Neuronal stem cell (in vitro differentiated cells): ENCODE results near the gene NFATC4.
A peak's percentile ranks its signal among the peaks of the same experiment; 100 is the strongest.

Experiments used
- DNase-seq: peaks from one replicate; pipeline ENCODE4 v3.0.0-alpha.2; 2013; ENCODE audit warnings: low spot score
- H2AFZ ChIP-seq: one replicate; pipeline ENCODE4 v1.6.1; 2013; ENCODE audit warnings: mild to moderate bottlenecking, low read length, inconsistent platforms
- H2AK5ac ChIP-seq: 2 replicates; pipeline ENCODE4 v1.6.1; 2013; ENCODE audit warnings: low read depth, mild to moderate bottlenecking, inconsistent platforms, low read length, moderate library complexity, mixed read lengths
- H2BK120ac ChIP-seq: 2 replicates; pipeline ENCODE4 v1.6.1; 2013; ENCODE audit warnings: low read depth, mild to moderate bottlenecking, inconsistent platforms, low read length, moderate library complexity, mixed read lengths
- H2BK12ac ChIP-seq: one replicate; pipeline ENCODE4 v1.6.1; 2013; ENCODE audit warnings: low read length, inconsistent platforms
- H2BK15ac ChIP-seq: 2 replicates; pipeline ENCODE4 v1.6.1; 2013; ENCODE audit warnings: mild to moderate bottlenecking, low read length, inconsistent platforms, mixed read lengths
- H2BK5ac ChIP-seq: one replicate; pipeline ENCODE4 v1.6.1; 2013; ENCODE audit warnings: inconsistent platforms, mild to moderate bottlenecking, low read length, moderate library complexity
- H3K14ac ChIP-seq: one replicate; pipeline ENCODE4 v1.6.1; 2013; ENCODE audit warnings: low read length, inconsistent platforms
- H3K18ac ChIP-seq: 2 replicates; pipeline ENCODE4 v1.6.1; 2013; ENCODE audit warnings: low read length, inconsistent platforms
- H3K23ac ChIP-seq: 2 replicates; pipeline ENCODE4 v1.6.1; 2013; ENCODE audit warnings: low read depth, mild to moderate bottlenecking, mixed read lengths, low read length, inconsistent platforms; ENCODE audit not compliant: poor library complexity
- H3K27ac ChIP-seq: replicated peaks from 3 replicates; pipeline ENCODE4 v1.5.1; 2013; ENCODE audit warnings: low read length, inconsistent platforms
- H3K27me3 ChIP-seq, 3 experiments: 2 replicates each; pipeline ENCODE4 v1.6.1; 2013; ENCODE audit warnings: low read length in 3 of 3, mild to moderate bottlenecking in 2 of 3, inconsistent platforms in 1 of 3, low read depth in 1 of 3, mixed read lengths in 1 of 3, moderate library complexity in 1 of 3; ENCODE audit not compliant: control insufficient read depth in 3 of 3, insufficient read depth in 3 of 3
- H3K36me3 ChIP-seq, 2 donors: replicated peaks in 1 of 2; 2 replicates each; pipeline ENCODE4 v1.6.1; 2013; ENCODE audit warnings: low read length in 2 of 2; ENCODE audit not compliant: control insufficient read depth in 2 of 2, insufficient read depth in 2 of 2
- H3K4ac ChIP-seq: 2 replicates; pipeline ENCODE4 v1.6.1; 2013; ENCODE audit warnings: inconsistent platforms, mild to moderate bottlenecking, low read length, moderate library complexity
- H3K4me1 ChIP-seq, 2 donors: 1 replicate in 1 of 2; 2 replicates in 1 of 2; pipeline ENCODE4 v1.6.1; 2013; ENCODE audit warnings: low read length in 2 of 2, low read depth in 1 of 2; ENCODE audit not compliant: control insufficient read depth in 2 of 2, insufficient read depth in 1 of 2
- H3K4me2 ChIP-seq: one replicate; pipeline ENCODE4 v1.6.1; 2013; ENCODE audit warnings: mild to moderate bottlenecking, low read length, inconsistent platforms; ENCODE audit not compliant: insufficient read depth, poor library complexity, severe bottlenecking
- H3K4me3 ChIP-seq, 2 donors: 2 replicates each; pipeline ENCODE4 v1.5.1; 2013; ENCODE audit warnings: low read length in 2 of 2, mild to moderate bottlenecking in 2 of 2, inconsistent platforms in 1 of 2, moderate library complexity in 1 of 2
- H3K79me1 ChIP-seq: one replicate; pipeline ENCODE4 v1.6.1; 2013; ENCODE audit warnings: low read depth, mild to moderate bottlenecking, inconsistent platforms, low read length, moderate library complexity
- H3K9ac ChIP-seq: one replicate; pipeline ENCODE4 v1.6.1; 2013; ENCODE audit warnings: mild to moderate bottlenecking, low read depth, low read length, inconsistent platforms; ENCODE audit not compliant: poor library complexity
- H3K9me3 ChIP-seq, 2 donors: replicated peaks in 1 of 2; 2 replicates each; pipeline versions ENCODE3 to v1.6.1; 2013; ENCODE audit warnings: low read length in 2 of 2, mild to moderate bottlenecking in 2 of 2, inconsistent platforms in 1 of 2, low read depth in 1 of 2, mixed read lengths in 1 of 2, moderate library complexity in 1 of 2; ENCODE audit not compliant: control insufficient read depth in 2 of 2, insufficient read depth in 1 of 2
- H4K8ac ChIP-seq: one replicate; pipeline ENCODE4 v1.6.1; 2013; ENCODE audit warnings: low read depth, mild to moderate bottlenecking, inconsistent platforms, low read length, moderate library complexity
- H4K91ac ChIP-seq: one replicate; pipeline ENCODE4 v1.6.1; 2013; ENCODE audit warnings: low read length, low read depth, mild to moderate bottlenecking, inconsistent platforms; ENCODE audit not compliant: poor library complexity
- WGBS, 2 donors: extraction: QIAGEN DNeasy Blood & Tissue Kit; methylation state at CpG; one replicate each; pipeline ENCODE4 v1.1.7; 2013; ENCODE audit warnings: missing lambda C conversion rate in 2 of 2, mixed read lengths in 1 of 2; ENCODE audit not compliant: insufficient read length in 2 of 2, insufficient replicate concordance in 1 of 2; ENCODE audit errors: extremely low coverage in 2 of 2; 5-methylcytosine and 5-hydroxymethylcytosine counted together

NFATC4 gene

DNA sequence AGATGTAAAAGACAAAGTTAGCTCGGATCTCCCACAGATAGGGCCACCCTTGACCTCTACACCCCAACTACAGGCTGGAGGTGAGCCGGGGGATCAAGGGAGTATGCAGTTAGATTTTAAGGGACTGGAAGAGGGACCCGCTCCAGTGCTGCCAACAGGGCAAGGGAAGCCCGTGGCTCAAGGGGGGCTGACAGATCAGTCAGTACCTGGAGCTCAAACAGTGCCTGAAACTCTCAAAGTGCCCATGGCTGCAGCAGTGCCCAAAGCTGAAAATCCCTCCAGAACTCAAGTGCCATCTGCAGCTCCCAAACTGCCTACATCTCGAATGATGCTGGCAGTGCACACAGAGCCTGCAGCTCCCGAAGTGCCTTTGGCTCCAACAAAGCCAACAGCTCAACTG lies 41.2 kb downstream of the NFATC4 start:
- H3K4me2 ChIP-seq, result no peak overlapping the region
- peaks cover 0 to 2% of the 10 kb centered on the region in 2 donors for H3K4me1 ChIP-seq
- H3K18ac ChIP-seq, result no peak overlapping the region
- WGBS, 2 donors, result no CpG with 5 or more reads among the region's 6 CpGs
- H3K14ac ChIP-seq, result no peak overlapping the region
- H2BK5ac ChIP-seq, result no peak overlapping the region
- no peaks in the 10 kb centered on the region for H3K9me3 ChIP-seq
- H4K91ac ChIP-seq, result no peak overlapping the region
- H2AFZ ChIP-seq, result no peak overlapping the region
- H3K4ac ChIP-seq, result no peak overlapping the region
- H4K8ac ChIP-seq, result no peak overlapping the region
- peaks cover 1% of the 10 kb centered on the region for H3K79me1 ChIP-seq
- H2BK15ac ChIP-seq, result no peak overlapping the region
- H3K27ac ChIP-seq, result no peak overlapping the region
- no peak overlapping the region for H2BK120ac ChIP-seq
- no peak overlapping the region for H3K4me3 ChIP-seq
- H2AK5ac ChIP-seq, result no peak overlapping the region
- H3K9ac ChIP-seq, result no peak overlapping the region
- H3K27me3 ChIP-seq, result peaks cover 0 to 27% (median 0%) of the 10 kb centered on the region in 3 experiments
- peaks cover 0 to 22% of the 10 kb centered on the region in 2 donors for H3K36me3 ChIP-seq
- DNase-seq, result no peak
- no peak overlapping the region for H3K23ac ChIP-seq
- no peak overlapping the region for H2BK12ac ChIP-seq

DNA sequence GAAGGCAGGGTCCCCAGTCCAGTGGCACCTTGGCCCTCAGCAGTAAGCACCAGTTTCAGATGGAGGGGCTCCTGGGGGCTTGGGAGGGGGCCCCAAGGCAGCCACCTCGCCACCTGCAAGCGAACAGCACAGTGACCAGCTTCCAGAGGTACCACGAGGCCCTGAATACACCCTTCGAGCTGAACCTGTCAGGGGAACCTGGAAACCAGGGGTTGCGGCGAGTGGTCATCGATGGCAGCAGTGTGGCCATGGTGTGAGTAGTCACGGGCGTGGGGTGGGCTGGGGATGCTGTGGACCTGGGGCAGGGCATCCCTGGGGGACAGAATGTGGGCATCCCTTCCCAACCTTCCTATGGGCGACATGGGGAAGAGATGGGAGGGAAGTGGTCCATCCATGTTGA lies 42.0 kb downstream of the NFATC4 start:
- Histone ChIP-seq H2BK12ac (no peak overlapping the region), H3K9ac (no peak overlapping the region), H3K27ac (no peak overlapping the region), H3K4ac (no peak overlapping the region), H3K27me3 (peaks cover 0 to 30% (median 0%) of the 10 kb centered on the region in 3 experiments), H3K14ac (no peak overlapping the region), H3K23ac (peak overlapping the region; percentile 62), H2BK120ac (no peak overlapping the region), H3K4me2 (no peak overlapping the region), H4K8ac (peak overlapping the region; percentile 74), H2BK15ac (no peak overlapping the region), H4K91ac (no peak overlapping the region), H3K4me1 (no peaks in the 10 kb centered on the region), H3K9me3 (no peaks in the 10 kb centered on the region), H3K18ac (no peak overlapping the region), H3K36me3 (peaks cover 0 to 23% of the 10 kb centered on the region in 2 donors), H2AK5ac (no peak overlapping the region), H2BK5ac (no peak overlapping the region), H2AFZ (no peak overlapping the region), H3K79me1 (peaks cover 1% of the 10 kb centered on the region), H3K4me3 (no peak overlapping the region)
- no CpG with 5 or more reads among the region's 10 CpGs for WGBS, 2 donors
- no peak for DNase-seq

DNA sequence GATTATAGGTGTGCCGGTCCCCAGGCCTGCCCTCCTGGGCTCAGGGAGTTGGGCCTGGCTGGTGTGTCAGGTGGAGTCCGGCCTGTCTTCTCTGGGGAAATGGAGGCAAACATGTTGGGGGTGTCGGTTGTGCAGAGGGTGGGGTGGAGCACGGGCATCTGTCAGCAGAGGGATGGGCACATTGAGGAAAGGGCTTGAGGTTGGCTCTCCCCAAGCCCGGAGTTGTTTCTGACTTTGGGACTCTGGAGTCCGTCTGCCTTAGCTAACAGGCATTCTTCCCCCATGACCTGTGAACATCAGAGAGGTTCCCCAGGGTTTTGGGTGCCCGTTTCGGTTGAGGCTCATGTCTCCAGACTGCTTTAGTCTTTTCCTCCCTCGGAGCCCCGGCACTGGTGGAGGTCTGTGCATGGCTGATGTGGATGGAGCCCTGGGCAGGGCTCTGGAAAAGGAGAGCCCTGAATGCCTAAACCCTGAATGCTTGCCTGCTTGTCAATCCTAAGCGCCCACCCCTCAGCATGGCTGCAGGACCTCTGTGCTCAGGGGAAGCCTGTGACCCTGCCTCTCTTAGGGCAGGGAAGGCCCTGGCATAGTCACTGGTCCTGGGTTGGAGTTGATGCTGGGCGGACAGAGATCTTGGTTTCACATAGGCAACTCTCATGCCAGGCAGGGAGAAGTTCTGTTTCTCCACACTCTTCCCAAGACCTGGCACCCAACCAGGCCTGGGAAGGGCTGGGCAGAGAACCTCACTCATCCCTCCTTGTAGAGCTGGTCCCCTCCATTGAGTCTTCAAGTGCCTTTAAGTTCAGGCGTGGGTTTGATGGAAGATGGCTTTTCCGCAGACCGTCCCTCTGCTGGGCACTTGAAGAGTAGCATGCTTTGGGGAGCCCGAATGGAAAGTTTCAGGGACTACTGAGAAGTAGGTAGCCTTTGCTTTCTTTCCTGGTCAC lies 43.7 kb downstream of the NFATC4 start:
- no peak overlapping the region for H2BK15ac ChIP-seq
- no CpG with 5 or more reads among the region's 16 CpGs for WGBS, 2 donors
- no peaks in the 10 kb centered on the region for H3K9me3 ChIP-seq
- H3K9ac ChIP-seq, result no peak overlapping the region
- H3K23ac ChIP-seq, result no peak overlapping the region
- H3K27me3 ChIP-seq, result peaks cover 0 to 32% (median 0%) of the 10 kb centered on the region in 3 experiments
- no peak overlapping the region for H3K27ac ChIP-seq
- H2AFZ ChIP-seq, result no peak overlapping the region
- no peak overlapping the region for H3K4me3 ChIP-seq
- no peaks in the 10 kb centered on the region for H3K4me1 ChIP-seq
- H3K79me1 ChIP-seq, result peaks cover 1% of the 10 kb centered on the region
- no peak overlapping the region for H4K8ac ChIP-seq
- no peak overlapping the region for H3K4ac ChIP-seq
- no peak overlapping the region for H4K91ac ChIP-seq
- H2BK120ac ChIP-seq, result no peak overlapping the region
- H2AK5ac ChIP-seq, result no peak overlapping the region
- no peak overlapping the region for H3K4me2 ChIP-seq
- no peak overlapping the region for H3K18ac ChIP-seq
- H3K36me3 ChIP-seq, result peaks cover 0 to 23% of the 10 kb centered on the region in 2 donors
- no peak overlapping the region for H2BK5ac ChIP-seq
- H3K14ac ChIP-seq, result no peak overlapping the region
- DNase-seq, result peak; percentile 23
- H2BK12ac ChIP-seq, result peak overlapping the region; percentile 16

DNA sequence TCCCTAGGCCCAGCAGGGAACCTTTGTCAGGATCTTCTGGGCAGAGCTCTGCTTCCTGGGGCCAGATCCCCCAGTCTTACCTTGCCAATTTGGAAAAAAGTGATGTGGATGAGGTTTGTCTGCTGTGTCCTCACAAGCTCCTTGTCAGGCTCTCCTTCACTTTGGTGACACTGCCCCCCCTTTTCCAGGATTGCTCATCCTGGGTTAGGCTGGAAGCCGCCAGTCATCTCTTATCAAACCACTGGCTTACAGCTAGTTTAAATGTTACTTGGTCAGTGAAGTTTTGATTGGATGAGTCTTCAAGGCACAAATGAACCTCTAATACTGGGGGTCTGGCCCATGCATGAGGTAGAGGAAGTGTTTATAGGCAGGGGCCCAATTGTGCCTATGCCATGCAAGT lies 46.1 kb downstream of the NFATC4 start:
- no peak overlapping the region for H2AFZ ChIP-seq
- H3K4me2 ChIP-seq, result no peak overlapping the region
- H3K4ac ChIP-seq, result no peak overlapping the region
- H3K79me1 ChIP-seq, result peaks cover 1% of the 10 kb centered on the region
- H3K27me3 ChIP-seq, result peaks cover 0 to 38% (median 0%) of the 10 kb centered on the region in 3 experiments
- H2BK120ac ChIP-seq, result no peak overlapping the region
- H3K9ac ChIP-seq, result no peak overlapping the region
- H3K4me1 ChIP-seq, result no peaks in the 10 kb centered on the region
- no CpG with 5 or more reads among the region's 1 CpG for WGBS, 2 donors
- H4K8ac ChIP-seq, result no peak overlapping the region
- H4K91ac ChIP-seq, result no peak overlapping the region
- no peak overlapping the region for H3K27ac ChIP-seq
- H2BK5ac ChIP-seq, result no peak overlapping the region
- no peak overlapping the region for H2BK15ac ChIP-seq
- no peak overlapping the region for H3K4me3 ChIP-seq
- no peak overlapping the region for H3K14ac ChIP-seq
- H2AK5ac ChIP-seq, result no peak overlapping the region
- H3K23ac ChIP-seq, result no peak overlapping the region
- H2BK12ac ChIP-seq, result no peak overlapping the region
- no peaks in the 10 kb centered on the region for H3K9me3 ChIP-seq
- no peak overlapping the region for H3K18ac ChIP-seq
- no peak for DNase-seq
- peaks cover 0 to 17% of the 10 kb centered on the region in 2 donors for H3K36me3 ChIP-seq
